HG02642 (cell line): Measurements from ENCODE around the gene DDHD1.

Experiments used
- ATAC-seq: cut with Tn5 transposase; IDR thresholded peaks from one replicate; pipeline ENCODE4 v1.9.1; 2021; ENCODE audit warnings: mild to moderate bottlenecking; ENCODE audit not compliant: unreplicated experiment, poor library complexity

The DDHD1 gene

GRCh38 chr14:53035336-53036210 lies 117.5 kb downstream of the DDHD1 start:
- no peak for ATAC-seq

DNA sequence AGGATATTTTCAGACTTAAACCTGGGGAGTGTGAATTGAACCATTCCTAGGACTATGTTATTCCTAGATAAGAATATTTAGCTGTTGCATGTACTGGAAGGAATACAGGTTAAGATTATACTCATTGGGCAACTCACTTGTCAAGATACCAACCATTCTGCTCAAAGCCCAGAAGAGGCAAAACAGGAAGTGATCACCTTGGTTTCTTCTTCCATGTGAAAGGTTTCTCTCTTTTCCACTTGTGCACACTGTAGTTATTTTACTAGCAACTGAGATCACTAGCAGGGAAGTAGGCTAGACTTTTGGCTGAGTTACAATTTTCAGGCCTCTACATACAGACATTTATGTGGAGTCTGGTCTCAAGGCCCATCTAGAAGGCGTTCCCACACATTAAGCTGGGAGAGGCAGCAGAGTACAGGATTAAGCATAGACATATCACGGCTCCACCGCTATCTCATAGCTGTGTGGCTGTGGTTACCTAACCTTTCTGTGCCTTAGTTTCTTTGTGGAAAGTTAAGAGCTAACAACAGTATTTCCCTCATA lies 118.4 kb downstream of the DDHD1 start:
- ATAC-seq, result no peak

- ATAC-seq, result no peak
Observed at GRCh38 chr14:53034036-53034435, 119.1 kb downstream of the DDHD1 start.

DNA sequence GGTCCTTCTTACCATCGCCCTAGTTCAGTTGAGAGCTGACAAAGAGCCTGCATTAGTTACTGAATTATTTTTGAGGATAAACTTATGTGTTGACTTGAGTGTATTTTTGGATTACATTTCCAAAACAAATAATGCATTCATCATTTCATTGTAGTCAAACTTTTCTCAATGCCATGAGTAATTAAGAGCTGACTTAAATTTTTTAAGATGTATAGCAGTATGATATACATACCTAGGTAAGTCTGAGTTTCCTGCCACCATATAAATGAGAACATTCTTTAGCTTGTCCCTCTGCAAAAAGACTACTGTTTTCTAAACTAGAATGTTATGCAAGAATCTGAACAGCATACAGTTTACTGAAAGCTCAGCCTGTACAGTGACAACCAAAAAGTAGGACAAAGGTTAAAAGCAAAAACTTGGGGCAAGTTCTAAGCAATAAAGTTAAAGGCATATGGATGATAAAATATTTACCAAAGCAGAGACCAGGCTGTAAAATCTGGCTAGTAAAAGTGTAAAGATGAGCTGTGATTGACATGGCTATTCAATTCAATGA lies 120.2 kb downstream of the DDHD1 start:
- ATAC-seq, result no peak

- no peak for ATAC-seq
Observed at GRCh38 chr14:53032161-53032803, 120.8 kb downstream of the DDHD1 start.

- no peak for ATAC-seq
Observed at GRCh38 chr14:53027562-53027961, 125.6 kb downstream of the DDHD1 start.

GRCh38 chr14:53027041-53027440 lies 126.1 kb downstream of the DDHD1 start:
- ATAC-seq, result no peak

GRCh38 chr14:53023325-53023724 lies 129.8 kb downstream of the DDHD1 start:
- no peak for ATAC-seq

DNA sequence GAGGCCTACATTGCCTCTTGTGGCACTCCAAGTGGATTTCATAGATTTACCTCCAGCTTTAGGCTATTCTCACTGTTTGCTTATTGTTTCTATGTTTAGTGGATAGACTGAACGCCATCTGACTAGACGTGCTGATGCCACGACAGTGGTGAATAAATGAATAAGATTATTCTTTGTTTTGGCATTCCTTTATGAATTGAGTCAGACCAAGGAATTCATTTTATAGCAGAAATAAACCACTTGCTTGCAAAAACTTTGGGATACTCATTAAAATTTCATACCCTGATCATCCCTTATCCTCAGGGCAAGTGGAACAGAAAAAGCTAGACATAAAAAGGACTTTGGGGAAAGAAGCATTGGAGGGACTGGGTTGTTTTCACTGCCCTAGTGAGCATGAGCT lies 130.5 kb downstream of the DDHD1 start:
- ATAC-seq, result no peak

- ATAC-seq, result no peak
Observed at GRCh38 chr14:53020193-53020932, 132.8 kb downstream of the DDHD1 start.

- ATAC-seq, result no peak
Observed at GRCh38 chr14:53019406-53019805, 133.7 kb downstream of the DDHD1 start.

DNA sequence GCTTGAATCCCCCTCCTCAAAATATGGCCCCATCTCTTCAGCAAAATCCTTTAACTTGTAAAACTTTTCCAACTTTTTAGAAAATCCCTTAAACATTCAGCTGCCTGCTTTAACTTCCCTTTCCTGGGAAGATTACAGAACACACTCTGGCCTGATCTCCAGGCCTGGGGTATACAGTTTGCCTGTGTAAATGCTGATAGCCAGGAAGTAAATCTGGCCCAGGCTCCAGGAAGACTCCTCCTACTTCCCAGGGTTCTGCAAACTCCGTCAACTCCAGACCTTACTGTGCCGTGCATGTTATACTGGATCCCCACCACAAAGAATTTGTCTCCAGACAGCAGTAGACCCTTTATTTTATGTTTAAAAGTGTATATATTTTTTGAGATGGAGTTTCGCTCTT lies 135.3 kb downstream of the DDHD1 start:
- no peak for ATAC-seq

DNA sequence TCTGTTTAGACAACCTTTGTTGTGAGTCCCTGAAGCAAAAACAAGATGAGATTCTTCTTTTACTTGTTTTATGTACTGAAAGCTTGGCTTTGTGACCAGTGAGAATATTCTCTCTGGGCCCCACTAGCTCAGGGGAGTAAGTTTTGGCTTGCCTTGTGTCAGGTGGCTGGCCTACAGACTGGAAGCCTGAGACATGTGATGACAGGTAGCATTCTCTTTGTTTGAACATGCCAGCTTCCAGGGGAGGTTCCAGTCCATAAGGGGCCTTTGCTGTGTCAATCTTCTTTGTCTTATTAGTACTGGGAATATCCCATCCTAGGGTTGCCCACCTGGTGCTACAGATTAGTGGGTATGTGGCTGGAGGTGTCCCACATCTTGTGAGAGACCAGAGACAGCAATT lies 136.2 kb downstream of the DDHD1 start:
- ATAC-seq, result no peak

GRCh38 chr14:53016491-53016890 lies 136.6 kb downstream of the DDHD1 start:
- no peak for ATAC-seq

DNA sequence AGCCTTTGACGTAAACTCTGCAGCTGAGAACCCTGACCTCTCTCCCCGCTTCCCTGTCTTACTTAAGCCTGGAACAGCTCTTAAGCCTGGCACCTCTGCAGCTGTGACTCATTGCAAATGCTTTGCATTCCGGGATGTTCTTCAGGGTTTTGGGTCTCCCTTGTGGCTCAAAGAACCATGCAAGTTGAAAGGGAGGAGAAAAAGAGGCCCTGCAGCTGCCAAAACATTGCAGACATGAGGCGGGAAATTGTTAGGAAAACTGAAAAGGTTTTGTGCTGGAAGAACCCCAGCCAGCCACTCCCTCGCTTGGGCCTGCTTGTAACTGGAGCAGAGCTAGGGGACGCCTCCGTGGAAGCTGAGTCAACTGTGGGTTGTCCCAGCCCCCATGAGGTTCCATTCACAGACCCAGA lies 142.1 kb downstream of the DDHD1 start:
- ATAC-seq, result no peak

DNA sequence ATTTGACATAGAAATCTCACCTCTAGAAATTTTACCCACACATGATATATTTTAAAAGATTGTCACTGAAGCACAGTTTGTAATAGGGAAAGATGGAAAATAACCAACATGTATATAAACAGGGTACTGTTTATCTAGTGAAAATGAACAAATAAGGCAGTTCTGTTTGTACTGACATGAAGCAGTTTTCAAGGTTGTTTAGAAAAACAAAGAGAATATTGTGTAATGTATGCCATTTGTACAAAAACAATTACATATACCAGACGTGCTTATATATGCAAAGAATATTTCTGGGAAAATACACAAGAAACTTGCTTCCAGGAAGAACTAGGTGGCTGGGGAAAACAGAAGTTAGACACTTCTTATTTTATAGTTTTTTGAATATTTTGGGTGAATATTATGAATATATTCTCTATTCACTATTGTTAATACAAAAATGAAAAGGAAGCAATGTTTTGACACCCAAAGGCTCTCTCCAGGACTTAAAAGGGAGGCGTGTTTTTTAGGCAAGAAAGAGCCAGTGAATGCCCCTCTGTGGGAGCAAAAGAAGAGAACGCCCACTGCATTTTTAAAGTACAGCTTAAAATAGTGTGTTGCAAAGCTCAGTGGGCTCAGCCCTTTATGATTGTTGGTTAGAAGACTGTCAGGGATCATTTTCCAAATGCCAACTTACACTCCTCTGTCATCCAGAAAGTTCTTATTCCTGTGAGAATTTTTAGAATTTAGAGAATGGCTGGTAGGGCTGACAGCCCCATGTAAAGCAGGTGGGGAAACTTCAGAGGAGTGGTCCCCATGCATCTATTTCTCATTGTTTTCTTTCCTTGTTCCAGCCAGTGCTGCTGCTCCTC lies 142.7 kb downstream of the DDHD1 start:
- ATAC-seq, result no peak

GRCh38 chr14:53006931-53007562 lies 146.1 kb downstream of the DDHD1 start:
- ATAC-seq, result no peak

DNA sequence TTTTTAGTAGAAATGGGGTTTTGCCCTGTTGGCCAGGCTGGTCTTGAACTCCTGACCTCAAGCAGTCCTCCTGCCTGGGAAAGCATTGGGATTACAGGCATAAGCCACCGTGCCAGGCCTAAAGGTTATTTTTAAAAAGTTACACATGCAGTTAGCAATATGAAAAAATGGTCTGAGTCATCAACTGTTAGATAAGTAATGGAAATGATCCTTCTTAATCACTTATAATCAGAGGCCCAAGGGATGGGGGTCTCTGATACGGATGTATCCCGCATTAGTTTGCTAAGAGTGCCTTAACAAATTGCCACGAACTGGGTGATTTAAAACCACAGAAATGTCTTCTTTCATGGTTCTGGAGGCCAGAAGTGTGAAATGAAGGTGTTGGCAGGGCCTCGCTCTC lies 148.1 kb downstream of the DDHD1 start:
- no peak for ATAC-seq

DNA sequence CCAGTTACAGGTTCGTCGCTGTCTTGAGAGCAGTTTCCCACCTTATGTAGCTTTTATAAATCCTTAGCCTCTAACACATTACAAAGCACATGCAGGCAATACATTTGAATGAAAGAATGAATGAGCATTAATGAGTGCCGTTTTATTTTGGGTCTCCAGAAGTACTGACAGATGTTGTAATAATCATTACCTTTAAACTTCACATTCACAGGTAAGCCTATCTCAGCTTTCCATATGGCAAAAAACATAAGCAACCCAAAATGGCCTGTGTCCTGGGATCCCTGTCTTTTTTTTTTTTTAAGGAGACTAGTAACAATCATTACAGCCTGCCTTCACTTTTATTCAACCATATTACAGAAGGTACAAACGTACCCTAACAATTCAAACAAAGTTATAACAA lies 149.3 kb downstream of the DDHD1 start:
- no peak for ATAC-seq
